B cell (primary cell): ENCODE data around the gene TNFRSF12A. TPM values are rescaled to one million over a fixed set of nuclear protein-coding genes. Genes with fewer than 3 reads are reported as not detected.

Source experiments
- ATAC-seq: fragments of 200-7000 bp; cut with Tn5 transposase; one replicate; pipeline ENCODE4 v1.10.0; 2021; ENCODE audit warnings: low read depth, mild to moderate bottlenecking, moderate number of reproducible peaks, moderate library complexity
- CTCF ChIA-PET: fragments of 350-600 bp; sonication (Branson Sonifier 250); formaldehyde crosslinking; loops from one replicate; lab custom pipeline; 2021; ENCODE audit warnings: antibody characterized with exemption, inconsistent platforms; lab: Charles Lee
- POLR2A ChIA-PET: fragments of 350-600 bp; sonication (Branson Sonifier 250); formaldehyde crosslinking; loops from one replicate; lab custom pipeline; 2021; ENCODE audit warnings: antibody characterized with exemption; lab: Charles Lee
- DNase-seq: peaks from one replicate; pipeline ENCODE4 v3.0.0; 2013
- H2AFZ ChIP-seq: 2 replicates; pipeline ENCODE4 v1.6.1; 2012; ENCODE audit warnings: mild to moderate bottlenecking, low read depth, low read length; ENCODE audit not compliant: insufficient read depth, poor library complexity, severe bottlenecking
- H3K27ac ChIP-seq, 2 donors: 1 replicate in 1 of 2; 2 replicates in 1 of 2; pipeline ENCODE4 v1.5.1; 2012 to 2013; ENCODE audit warnings: low read length in 2 of 2, mild to moderate bottlenecking in 2 of 2, moderate library complexity in 1 of 2
- H3K27me3 ChIP-seq, 4 experiments: fragments of 200-600 bp in 1 of 4; sonication (generic) in 1 of 4; replicated peaks in 1 of 4; 1 replicate in 2 of 4; 2 replicates in 2 of 4; pipeline versions ENCODE4 v1.6.1 to v1.7.0; 2013 to 2016; ENCODE audit warnings: low read length in 3 of 4, mild to moderate bottlenecking in 2 of 4, mixed read lengths in 1 of 4, moderate library complexity in 1 of 4; ENCODE audit not compliant: insufficient read depth in 4 of 4, control insufficient read depth in 3 of 4; ENCODE audit errors: control extremely low read depth in 1 of 4
- H3K36me3 ChIP-seq, 2 experiments: replicated peaks in 1 of 2; 1 replicate in 1 of 2; 2 replicates in 1 of 2; pipeline versions ENCODE4 v1.6.1 to v1.7.1; 2013; ENCODE audit warnings: low read length in 1 of 2; ENCODE audit not compliant: insufficient read depth in 2 of 2, control insufficient read depth in 1 of 2; ENCODE audit errors: control extremely low read depth in 1 of 2, extremely low read depth in 1 of 2
- H3K4me1 ChIP-seq, 2 donors: fragments of 200-600 bp in 1 of 2; sonication (generic) in 1 of 2; 1 replicate in 1 of 2; 2 replicates in 1 of 2; pipeline versions ENCODE4 v1.5.1 to v1.6.1; 2013 to 2017; ENCODE audit warnings: low read length in 2 of 2; ENCODE audit not compliant: control insufficient read depth in 2 of 2, insufficient read depth in 2 of 2
- H3K4me2 ChIP-seq: replicated peaks from 2 replicates; pipeline ENCODE3; 2012; ENCODE audit warnings: mild to moderate bottlenecking, low read depth, low read length; ENCODE audit not compliant: poor library complexity, severe bottlenecking
- H3K4me3 ChIP-seq, 5 experiments: fragments of 200-600 bp in 1 of 5; sonication (generic) in 1 of 5; 1 replicate in 3 of 5; 2 replicates in 2 of 5; pipeline versions ENCODE4 v1.5.1 to v1.7.0; 2011 to 2016; ENCODE audit warnings: low read length in 4 of 5, mild to moderate bottlenecking in 4 of 5, low read depth in 2 of 5, control low read depth in 1 of 5, moderate library complexity in 1 of 5; ENCODE audit not compliant: insufficient read depth in 1 of 5; ENCODE audit errors: control extremely low read depth in 1 of 5, extremely low read depth in 1 of 5
- H3K79me2 ChIP-seq: fragments of 200-600 bp; sonication (generic); one replicate; pipeline ENCODE4 v1.6.0; 2016; ENCODE audit warnings: low read length; ENCODE audit not compliant: control insufficient read depth, insufficient read depth
- H3K9ac ChIP-seq: fragments of 200-600 bp; sonication (generic); 2 replicates; pipeline ENCODE4 v1.6.1; 2017; ENCODE audit warnings: mild to moderate bottlenecking, low read length, moderate library complexity
- H3K9me3 ChIP-seq, 3 donors: one replicate each; pipeline versions ENCODE4 v1.6.1 to v1.7.1; 2013; ENCODE audit warnings: low read length in 2 of 3; ENCODE audit not compliant: control insufficient read depth in 2 of 3, insufficient read depth in 1 of 3; ENCODE audit errors: control extremely low read depth in 1 of 3
- H4K20me1 ChIP-seq: 2 replicates; pipeline ENCODE4 v1.6.0; 2012; ENCODE audit warnings: mild to moderate bottlenecking, low read length; ENCODE audit not compliant: insufficient read depth, control insufficient read depth, poor library complexity, severe bottlenecking
- H3K27ac Mint-ChIP-seq: one replicate; pipeline ENCODE4 v1.8.0; 2021; ENCODE audit warnings: mixed read lengths
- H3K27me3 Mint-ChIP-seq: one replicate; pipeline ENCODE4 v1.8.0; 2021; ENCODE audit warnings: mixed read lengths
- H3K4me1 Mint-ChIP-seq: one replicate; pipeline ENCODE4 v1.8.0; 2021; ENCODE audit warnings: mixed read lengths
- H3K4me3 Mint-ChIP-seq: one replicate; pipeline ENCODE4 v1.8.0; 2021; ENCODE audit warnings: mixed read lengths
- H3K9me3 Mint-ChIP-seq: one replicate; pipeline ENCODE4 v1.8.0; 2022; ENCODE audit warnings: mixed read lengths; ENCODE audit not compliant: insufficient read depth
- CTCF ChIP-seq: fragments of 200-600 bp; IDR thresholded peaks from one replicate; pipeline ENCODE4 v1.8.0; 2022; ENCODE audit warnings: antibody characterized with exemption, mild to moderate bottlenecking
- EZH2 ChIP-seq: IDR thresholded peaks from 2 replicates; pipeline ENCODE4 v1.6.1; 2012; ENCODE audit warnings: borderline replicate concordance, low read depth, mild to moderate bottlenecking, moderate library complexity, low read length; ENCODE audit not compliant: insufficient read depth, poor library complexity, severe bottlenecking
- WGBS: methylation state at CpG from one replicate; pipeline ENCODE4 v1.1.5; 2013; ENCODE audit warnings: missing lambda C conversion rate; ENCODE audit not compliant: insufficient coverage; 5-methylcytosine and 5-hydroxymethylcytosine counted together
- intact Hi-C: fragments of 100-400 bp; cut with micrococcal nuclease; formaldehyde crosslinking; loops from one replicate; pipeline ENCODE4 v1.10.0; 2022
- polyA plus RNA-seq: library from polyadenylated mRNA; depleted of rRNA; stranded (reverse); fragments of >200 nt; gene quantifications from 2 replicates; pipeline ENCODE4 v1.2.3, GENCODE V29; 2012
- total RNA-seq, 2 donors: library from RNA; stranded (reverse); fragments of 120-200 nt in 1 of 2; gene quantifications; 1 replicate in 1 of 2; 2 replicates in 1 of 2; pipeline versions ENCODE4 v1.2.3 to v1.2.4, GENCODE V29; 2013 to 2022

The TNFRSF12A gene
- total and polyA plus RNA-seq, 2 donors (not counting 1 experiment from before 2014, with no cell fraction given): 0.61 to 1.3 TPM

GRCh38 chr16:3065742-3066439, 45.7 kb downstream of the TNFRSF12A start:
- 97% methylated on average over 26 of the region's 26 CpGs for WGBS
- H3K27me3 ChIP-seq: no peaks in the 10 kb centered on the region
- DNase-seq (no peak), ATAC-seq (no peak)
- no peak overlapping the region for H3K9ac ChIP-seq
- ChIA-PET CTCF (interaction anchor here (5.0 kb wide), 1 partner anchor 62 kb away, joined by 38 read pairs; no protein-coding TSS in a partner anchor), POLR2A (interaction anchor here (0.6 kb wide), 1 partner anchor 41 kb away, joined by 6 read pairs; no protein-coding TSS in a partner anchor)
- H3K27ac ChIP-seq: no peak overlapping the region
- no peak overlapping the region for H3K4me2 ChIP-seq
- H3K9me3 ChIP-seq: no peaks in the 10 kb centered on the region
- Mint-ChIP-seq H3K4me3 (no peak overlapping the region), H3K9me3 (no peaks in the 10 kb centered on the region), H3K27me3 (no peaks in the 10 kb centered on the region), H3K27ac (peak overlapping the region; percentile 59), H3K4me1 (peaks cover 4% of the 10 kb centered on the region)
- H3K4me1 ChIP-seq: peaks cover 3 to 4% of the 10 kb centered on the region in 2 donors
- no peaks in the 10 kb centered on the region for H4K20me1 ChIP-seq
- H3K4me3 ChIP-seq: no peak overlapping the region
- TF ChIP-seq CTCF (no peak), EZH2 (no peak)
- no peaks in the 10 kb centered on the region for H3K79me2 ChIP-seq
- H2AFZ ChIP-seq: no peak overlapping the region
- no peaks in the 10 kb centered on the region for H3K36me3 ChIP-seq
- intact Hi-C loops: no loop called here

GRCh38 chr16:3066440-3066748, 46.2 kb downstream of the TNFRSF12A start:
- H3K9me3 ChIP-seq: no peaks in the 10 kb centered on the region
- Mint-ChIP-seq H3K27ac (no peak overlapping the region), H3K9me3 (no peaks in the 10 kb centered on the region), H3K4me3 (no peak overlapping the region), H3K4me1 (peaks cover 5% of the 10 kb centered on the region), H3K27me3 (no peaks in the 10 kb centered on the region)
- no peaks in the 10 kb centered on the region for H3K27me3 ChIP-seq
- H3K4me3 ChIP-seq: no peak overlapping the region
- H3K4me1 ChIP-seq: peaks cover 3 to 4% of the 10 kb centered on the region in 2 donors
- H4K20me1 ChIP-seq: no peaks in the 10 kb centered on the region
- ChIA-PET POLR2A (no interaction called here), CTCF (interaction anchor here (0.7 kb wide), 1 partner anchor 63 kb away, joined by 3 read pairs; no protein-coding TSS in a partner anchor)
- intact Hi-C loops: no loop called here
- 92% methylated on average over 7 of the region's 7 CpGs for WGBS
- DNase-seq (no peak), ATAC-seq (no peak)
- H2AFZ ChIP-seq: no peak overlapping the region
- TF ChIP-seq CTCF: no peak
- no peak for TF ChIP-seq EZH2
- no peak overlapping the region for H3K4me2 ChIP-seq
- no peaks in the 10 kb centered on the region for H3K79me2 ChIP-seq
- H3K27ac ChIP-seq: no peak overlapping the region
- no peak overlapping the region for H3K9ac ChIP-seq
- no peaks in the 10 kb centered on the region for H3K36me3 ChIP-seq
